K562 (cell line): ENCODE measurements around the gene CTSG. TPM values are rescaled to one million over a fixed set of nuclear protein-coding genes. Genes with fewer than 3 reads are reported as not detected.

Experiments
- ATAC-seq: fragments of 200-7000 bp; cut with Tn5 transposase; 3 replicates; pipeline ENCODE4 v1.9.1; 2020; ENCODE audit warnings: moderate library complexity
- BruUV-seq: library from RNA; stranded (reverse); fragments of 400-500 nt; replicated peaks from 2 replicates; lab custom pipeline; 2021; lab: Mats Ljungman, UMichigan
- CTCF ChIA-PET: fragments of 300-600 bp; formaldehyde crosslinking; extraction: SDS; loops from one replicate; lab custom pipeline; 2021; ENCODE audit warnings: low intra/inter-chr PET ratio; lab: Yijun Ruan, JAX
- POLR2A ChIA-PET: fragments of 300-600, 350-650 bp; sonication (Branson Sonifier 250); formaldehyde crosslinking; extraction: SDS; loops from one replicate; lab custom pipeline; 2021; ENCODE audit warnings: antibody characterized with exemption, inconsistent platforms; lab: Yijun Ruan, JAX
- DNase-seq, 4 experiments: peaks; one replicate each; pipeline versions ENCODE4 v3.0.0 to v3.0.0-alpha.2; 2011 to 2018; ENCODE audit warnings: low spot score in 3 of 4, mixed read lengths in 3 of 4; ENCODE audit errors: extremely low read depth in 1 of 4
- FAIRE-seq: peaks from 2 replicates; lab custom pipeline; 2011; peaks lifted over from hg19 to GRCh38; lab: Jason Lieb, UNC
- H2AFZ ChIP-seq: 2 replicates; pipeline ENCODE4 v1.6.0; 2011; ENCODE audit warnings: low read depth, low read length, control low read depth, inconsistent platforms
- H3K27ac ChIP-seq: fragments of 200-600 bp; 3 replicates; pipeline ENCODE4 v1.8.0; 2011; ENCODE audit warnings: low read depth, mild to moderate bottlenecking, control low read depth, inconsistent platforms, low read length, moderate library complexity, mixed read lengths; ENCODE audit errors: extremely low read depth
- H3K27me3 ChIP-seq, 2 experiments: fragments of 300-600 bp in 1 of 2; 2 replicates in 1 of 2; 3 replicates in 1 of 2; pipeline versions ENCODE4 v1.6.0 to v1.8.0; 2011; ENCODE audit warnings: inconsistent platforms in 2 of 2, low read length in 2 of 2, mild to moderate bottlenecking in 1 of 2, mixed read lengths in 1 of 2, moderate library complexity in 1 of 2; ENCODE audit not compliant: control insufficient read depth in 2 of 2, insufficient read depth in 2 of 2
- H3K36me3 ChIP-seq: fragments of 300-600 bp; 3 replicates; pipeline ENCODE4 v1.8.0; 2011; ENCODE audit warnings: mild to moderate bottlenecking, low read length, inconsistent platforms; ENCODE audit not compliant: control insufficient read depth, insufficient read depth
- H3K4me1 ChIP-seq, 2 experiments: fragments of 200-600 bp in 1 of 2; replicated peaks in 1 of 2; 2 replicates in 1 of 2; 3 replicates in 1 of 2; pipeline versions ENCODE4 v1.5.1 to v1.8.0; 2011; ENCODE audit warnings: inconsistent platforms in 2 of 2, low read length in 2 of 2, mild to moderate bottlenecking in 1 of 2, mixed read lengths in 1 of 2, moderate library complexity in 1 of 2; ENCODE audit not compliant: control insufficient read depth in 2 of 2, insufficient read depth in 2 of 2
- H3K4me2 ChIP-seq: 2 replicates; pipeline ENCODE4 v1.6.1; 2011; ENCODE audit warnings: low read length, control low read depth, inconsistent platforms, mixed read lengths; ENCODE audit not compliant: insufficient read depth
- H3K4me3 ChIP-seq: fragments of 200-600 bp; sonication (generic), shearing (Covaris generic); 2 replicates; pipeline ENCODE4 v1.5.1; 2016; ENCODE audit warnings: control low read depth, inconsistent platforms
- H3K79me2 ChIP-seq: fragments of 200-600 bp; 3 replicates; pipeline ENCODE4 v1.8.0; 2011; ENCODE audit warnings: low read length, inconsistent platforms; ENCODE audit not compliant: control insufficient read depth, insufficient read depth
- H3K9ac ChIP-seq, 2 experiments: 2 replicates each; pipeline versions ENCODE4 v1.6.0 to v1.6.1; 2011; ENCODE audit warnings: low read depth in 2 of 2, low read length in 2 of 2, control low read depth in 1 of 2, inconsistent platforms in 1 of 2, mild to moderate bottlenecking in 1 of 2, mixed read lengths in 1 of 2; ENCODE audit not compliant: insufficient read depth in 1 of 2
- H3K9me1 ChIP-seq: one replicate; pipeline ENCODE4 v1.6.0; 2011; ENCODE audit warnings: inconsistent platforms, mild to moderate bottlenecking, low read length, moderate library complexity; ENCODE audit not compliant: control insufficient read depth, insufficient read depth
- H3K9me3 ChIP-seq: replicated peaks from 2 replicates; pipeline ENCODE4 v1.5.1; 2011; ENCODE audit warnings: low read depth, low read length, inconsistent platforms; ENCODE audit not compliant: control insufficient read depth, insufficient read depth
- H4K20me1 ChIP-seq: replicated peaks from 2 replicates; pipeline ENCODE4 v1.6.1; 2011; ENCODE audit warnings: low read length, inconsistent platforms, mixed read lengths; ENCODE audit not compliant: control insufficient read depth, insufficient read depth
- ARID3A ChIP-seq: IDR thresholded peaks from 2 replicates; pipeline ENCODE4 v1.6.1; 2012; ENCODE audit warnings: low read depth, low read length, improper control_type of control experiment, borderline replicate concordance
- CREB3 ChIP-seq: fragments of 450-650 bp; conservative IDR thresholded peaks from 2 replicates; pipeline ENCODE4 v1.6.1; 2016; ENCODE audit warnings: missing genetic modification characterization, low read depth, mild to moderate bottlenecking, missing compliant biosample characterization, moderate library complexity
- KHSRP ChIP-seq: fragments of 450-650 bp; IDR thresholded peaks from 2 replicates; pipeline ENCODE4 v1.6.1; 2017
- NUFIP1 ChIP-seq: fragments of 450-650 bp; IDR thresholded peaks from 2 replicates; pipeline ENCODE4 v1.6.1; 2018; ENCODE audit not compliant: partially characterized antibody
- STAT6 ChIP-seq: sonication (generic); formaldehyde crosslinking; IDR thresholded peaks from 2 replicates; pipeline ENCODE4 v1.8.1; 2023; ENCODE audit warnings: mild to moderate bottlenecking, missing genetic modification reagents
- ZNF174 ChIP-seq: fragments of 250-450 bp; sonication (Bioruptor Pico); IDR thresholded peaks from 2 replicates; pipeline ENCODE4 v1.4.0; 2020; ENCODE audit warnings: mild to moderate bottlenecking
- WGBS: fragments of 100-300 bp; shearing (Covaris generic); methylation state at CpG from one replicate; pipeline ENCODE4 v1.1.6; 2016; ENCODE audit warnings: low coverage, mixed read lengths; ENCODE audit not compliant: insufficient coverage; ENCODE audit errors: missing lambda C conversion rate; 5-methylcytosine and 5-hydroxymethylcytosine counted together
- in situ Hi-C: fragments of 300-500 bp; cut with MboI; formaldehyde crosslinking; loops from 4 replicates; pipeline ENCODE4 v1.15.0; 2018; ENCODE audit warnings: inconsistent platforms, mixed read lengths
- intact Hi-C: fragments of 100-400 bp; cut with micrococcal nuclease; formaldehyde crosslinking; loops from 2 replicates; pipeline ENCODE4 v1.14.2; 2022
- polyA plus RNA-seq, 8 experiments: library from polyadenylated mRNA; depleted of rRNA in 4 of 8; stranded (reverse) in 5 of 8; unstranded in 3 of 8; fragments of >200 nt; fragmentation: Nextera tagmentation in 2 of 8; fragmentation: Illumina TruSeq in 1 of 8; extraction: Ambion mirVana in 2 of 8; extraction: Trizol in 1 of 8; gene quantifications; 2 replicates each; pipeline versions ENCODE4 v1.2.1 to v1.2.3, GENCODE V29; 2011 to 2014; ENCODE audit warnings: inconsistent platforms in 1 of 8, missing spikeins in 1 of 8
- total RNA-seq, 7 experiments: library from RNA; depleted of rRNA in 6 of 7; stranded (reverse); fragments of >200 nt in 6 of 7; fragmentation: Illumina TruSeq in 2 of 7; extraction: Trizol in 2 of 7; gene quantifications; 2 replicates each; pipeline versions ENCODE4 v1.2.1 to v1.2.3, GENCODE V29; 2011 to 2021; ENCODE audit warnings: low replicate concordance in 1 of 7
- TF ChIP-seq, protein P1 (sequence below): fragments of 450-650 bp; formaldehyde crosslinking; IDR thresholded peaks from 2 replicates; pipeline ENCODE4 v1.4.0; 2020; ENCODE audit warnings: mild to moderate bottlenecking, mixed read lengths
- TF ChIP-seq, protein P2 (sequence below): sonication (generic); formaldehyde crosslinking; IDR thresholded peaks from 2 replicates; pipeline ENCODE4 v1.8.0; 2022; ENCODE audit warnings: missing genetic modification reagents, mild to moderate bottlenecking, moderate library complexity, borderline replicate concordance

The CTSG gene
- total and polyA plus RNA-seq, 9 of the 15 experiments (the other 6 are each of a cell fraction or from before 2014, with no cell fraction given), result not detected

GRCh38 chr14:24542346-24542936 is 33.6 kb downstream of the CTSG start (continued):
- TF ChIP-seq CREB3 (tag) (no peak), NUFIP1 (no peak)
- TF ChIP-seq, protein P1, sequence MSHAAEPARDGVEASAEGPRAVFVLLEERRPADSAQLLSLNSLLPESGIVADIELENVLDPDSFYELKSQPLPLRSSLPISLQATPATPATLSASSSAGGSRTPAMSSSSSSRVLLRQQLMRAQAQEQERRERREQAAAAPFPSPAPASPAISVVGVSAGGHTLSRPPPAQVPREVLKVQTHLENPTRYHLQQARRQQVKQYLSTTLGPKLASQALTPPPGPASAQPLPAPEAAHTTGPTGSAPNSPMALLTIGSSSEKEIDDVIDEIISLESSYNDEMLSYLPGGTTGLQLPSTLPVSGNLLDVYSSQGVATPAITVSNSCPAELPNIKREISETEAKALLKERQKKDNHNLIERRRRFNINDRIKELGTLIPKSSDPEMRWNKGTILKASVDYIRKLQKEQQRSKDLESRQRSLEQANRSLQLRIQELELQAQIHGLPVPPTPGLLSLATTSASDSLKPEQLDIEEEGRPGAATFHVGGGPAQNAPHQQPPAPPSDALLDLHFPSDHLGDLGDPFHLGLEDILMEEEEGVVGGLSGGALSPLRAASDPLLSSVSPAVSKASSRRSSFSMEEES (CRISPR knock-in tag), result no peak

DNA sequence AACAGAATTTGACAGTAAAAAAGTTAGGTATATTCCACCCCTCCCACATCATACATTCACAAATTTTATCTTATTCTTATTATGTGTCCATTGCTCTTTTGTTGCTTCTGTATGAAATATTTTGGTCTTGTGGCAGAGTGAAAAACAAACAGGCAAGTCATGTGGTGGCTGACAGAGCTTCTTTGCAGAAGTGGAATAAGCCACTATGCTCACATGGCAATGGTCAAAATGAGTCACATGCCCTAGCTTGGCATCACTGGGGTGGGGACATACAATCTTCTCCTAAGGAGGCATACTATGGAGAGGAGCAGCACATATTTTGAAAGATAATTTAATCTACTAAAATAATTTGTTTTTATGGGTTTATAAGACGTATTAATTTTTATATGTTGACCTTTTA is 40.3 kb downstream of the CTSG start:
- no peaks in the 10 kb centered on the region for H3K9me1 ChIP-seq
- WGBS, result 0% methylated on average over 1 of the region's 1 CpG
- DNase-seq (no peak), FAIRE-seq (no peak), ATAC-seq (no peak)
- ChIA-PET POLR2A (interaction anchor here (0.6 kb wide), 1 partner anchor 1293 kb away, joined by 3 read pairs; no protein-coding TSS in a partner anchor), CTCF (no interaction called here)
- no peak overlapping the region for H2AFZ ChIP-seq
- in situ Hi-C loops, result no loop called here
- no peaks in the 10 kb centered on the region for H3K79me2 ChIP-seq
- H3K9me3 ChIP-seq, result no peaks in the 10 kb centered on the region
- no TSS peak for BruUV-seq
- H3K4me3 ChIP-seq, result no peak overlapping the region
- no peak overlapping the region for H3K4me2 ChIP-seq
- intact Hi-C loops, result no loop called here
- no peaks in the 10 kb centered on the region for H3K27me3 ChIP-seq
- no peaks in the 10 kb centered on the region for H4K20me1 ChIP-seq
- H3K27ac ChIP-seq, result no peak overlapping the region
- H3K4me1 ChIP-seq, result no peaks in the 10 kb centered on the region
- no peak overlapping the region for H3K9ac ChIP-seq
- H3K36me3 ChIP-seq, result no peaks in the 10 kb centered on the region
- TF ChIP-seq, protein P2, sequence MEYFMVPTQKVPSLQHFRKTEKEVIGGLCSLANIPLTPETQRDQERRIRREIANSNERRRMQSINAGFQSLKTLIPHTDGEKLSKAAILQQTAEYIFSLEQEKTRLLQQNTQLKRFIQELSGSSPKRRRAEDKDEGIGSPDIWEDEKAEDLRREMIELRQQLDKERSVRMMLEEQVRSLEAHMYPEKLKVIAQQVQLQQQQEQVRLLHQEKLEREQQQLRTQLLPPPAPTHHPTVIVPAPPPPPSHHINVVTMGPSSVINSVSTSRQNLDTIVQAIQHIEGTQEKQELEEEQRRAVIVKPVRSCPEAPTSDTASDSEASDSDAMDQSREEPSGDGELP (CRISPR knock-in tag), result no peak
- no peak for TF ChIP-seq ZNF174 (CRISPR knock-in tag)
- no peak for TF ChIP-seq ARID3A
- TF ChIP-seq KHSRP, result no peak
- TF ChIP-seq STAT6 (CRISPR knock-in tag), result no peak
